OCI-LY3 (cell line): ENCODE data around the gene OR5K2.

Experiments
- H2AFZ ChIP-seq: fragments of 200-600, 300-600 bp; shearing (Covaris generic); 2 replicates; pipeline ENCODE4 v1.6.0; 2014; ENCODE audit warnings: antibody characterized with exemption, low read depth, low read length
- H3K27ac ChIP-seq: fragments of 200-600, 300-600 bp; sonication (generic); 2 replicates; pipeline ENCODE4 v1.5.1; 2014; ENCODE audit warnings: mild to moderate bottlenecking, low read length, moderate library complexity, mixed read lengths
- H3K27me3 ChIP-seq: fragments of 200-600, 300-600 bp; sonication (generic); 2 replicates; pipeline ENCODE4 v1.6.1; 2014; ENCODE audit warnings: low read depth, low read length, mixed read lengths
- H3K36me3 ChIP-seq: fragments of 200-600, 300-600 bp; sonication (generic); replicated peaks from 2 replicates; pipeline ENCODE3; 2014; ENCODE audit warnings: low read depth, low read length, mixed read lengths
- H3K4me1 ChIP-seq: fragments of 300-600, 200-600 bp; sonication (generic); 2 replicates; pipeline ENCODE4 v1.6.1; 2014; ENCODE audit warnings: low read length, mixed read lengths
- H3K4me2 ChIP-seq: fragments of 200-600, 300-600 bp; sonication (generic); 2 replicates; pipeline ENCODE4 v1.6.1; 2014; ENCODE audit warnings: low read length, mixed read lengths
- H3K4me3 ChIP-seq: fragments of 300-600, 200-600 bp; sonication (generic); 2 replicates; pipeline ENCODE4 v1.5.1; 2014; ENCODE audit warnings: antibody characterized with exemption, mild to moderate bottlenecking, low read length, moderate library complexity
- H3K79me2 ChIP-seq: fragments of 300-600, 200-600 bp; shearing (Covaris generic); 2 replicates; pipeline ENCODE4 v1.6.1; 2014; ENCODE audit warnings: mild to moderate bottlenecking, low read length, mixed read lengths
- H3K9ac ChIP-seq: fragments of 300-600, 200-600 bp; shearing (Covaris generic); 2 replicates; pipeline ENCODE4 v1.6.0; 2014; ENCODE audit warnings: mild to moderate bottlenecking, low read length, moderate library complexity
- H3K9me3 ChIP-seq: fragments of 200-600, 300-600 bp; shearing (Covaris generic); 2 replicates; pipeline ENCODE4 v1.6.1; 2014; ENCODE audit warnings: low read length, mixed read lengths; ENCODE audit not compliant: insufficient read depth
- H4K20me1 ChIP-seq: fragments of 200-600, 300-600 bp; sonication (generic); 2 replicates; pipeline ENCODE4 v1.6.1; 2016; ENCODE audit warnings: low read length, mixed read lengths; ENCODE audit not compliant: insufficient read depth
- EZH2phosphoT487 ChIP-seq: fragments of 200-600 bp; shearing (Covaris generic); IDR thresholded peaks from 2 replicates; pipeline ENCODE4 v1.6.1; 2018; ENCODE audit warnings: antibody characterized with exemption, mixed run types, low read depth
- TF ChIP-seq, protein P1 (sequence below): fragments of 200-600, 300-600 bp; sonication (generic); IDR thresholded peaks from 2 replicates; pipeline ENCODE4 v1.5.1; 2014; ENCODE audit warnings: antibody characterized with exemption, low read length, low read depth

Gene OR5K2

DNA sequence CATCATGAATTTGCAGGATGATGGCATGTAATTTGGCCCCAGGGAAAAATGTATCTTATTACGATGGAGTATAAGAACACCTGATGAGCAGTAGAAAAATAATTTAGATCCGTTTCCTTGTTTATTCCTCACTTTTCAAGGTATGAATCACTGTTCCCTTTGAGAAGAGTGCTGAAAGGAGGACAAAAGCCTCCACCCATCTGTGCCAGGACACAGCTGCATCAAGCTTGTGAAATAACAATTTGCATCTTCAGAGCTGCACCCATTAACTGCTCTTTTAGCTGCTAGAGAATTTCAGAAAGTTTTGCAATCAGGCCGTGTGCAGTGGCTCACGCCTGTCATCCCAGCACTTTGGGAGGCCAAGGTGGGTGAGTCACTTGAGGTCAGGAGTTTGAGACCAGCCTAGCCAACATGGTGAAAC, 15.6 kb downstream of the OR5K2 start:
- H3K9me3 ChIP-seq: no peaks in the 10 kb centered on the region
- H4K20me1 ChIP-seq: no peaks in the 10 kb centered on the region
- H3K4me2 ChIP-seq: no peak overlapping the region
- H3K36me3 ChIP-seq: peaks cover 17% of the 10 kb centered on the region
- H3K4me1 ChIP-seq: no peaks in the 10 kb centered on the region
- H3K79me2 ChIP-seq: no peaks in the 10 kb centered on the region
- H3K9ac ChIP-seq: no peak overlapping the region
- no peak for TF ChIP-seq EZH2phosphoT487
- TF ChIP-seq, protein P1, sequence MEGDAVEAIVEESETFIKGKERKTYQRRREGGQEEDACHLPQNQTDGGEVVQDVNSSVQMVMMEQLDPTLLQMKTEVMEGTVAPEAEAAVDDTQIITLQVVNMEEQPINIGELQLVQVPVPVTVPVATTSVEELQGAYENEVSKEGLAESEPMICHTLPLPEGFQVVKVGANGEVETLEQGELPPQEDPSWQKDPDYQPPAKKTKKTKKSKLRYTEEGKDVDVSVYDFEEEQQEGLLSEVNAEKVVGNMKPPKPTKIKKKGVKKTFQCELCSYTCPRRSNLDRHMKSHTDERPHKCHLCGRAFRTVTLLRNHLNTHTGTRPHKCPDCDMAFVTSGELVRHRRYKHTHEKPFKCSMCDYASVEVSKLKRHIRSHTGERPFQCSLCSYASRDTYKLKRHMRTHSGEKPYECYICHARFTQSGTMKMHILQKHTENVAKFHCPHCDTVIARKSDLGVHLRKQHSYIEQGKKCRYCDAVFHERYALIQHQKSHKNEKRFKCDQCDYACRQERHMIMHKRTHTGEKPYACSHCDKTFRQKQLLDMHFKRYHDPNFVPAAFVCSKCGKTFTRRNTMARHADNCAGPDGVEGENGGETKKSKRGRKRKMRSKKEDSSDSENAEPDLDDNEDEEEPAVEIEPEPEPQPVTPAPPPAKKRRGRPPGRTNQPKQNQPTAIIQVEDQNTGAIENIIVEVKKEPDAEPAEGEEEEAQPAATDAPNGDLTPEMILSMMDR: no peak
- no peak overlapping the region for H3K4me3 ChIP-seq
- H3K27me3 ChIP-seq: no peaks in the 10 kb centered on the region
- H2AFZ ChIP-seq: no peak overlapping the region
- H3K27ac ChIP-seq: no peak overlapping the region

DNA sequence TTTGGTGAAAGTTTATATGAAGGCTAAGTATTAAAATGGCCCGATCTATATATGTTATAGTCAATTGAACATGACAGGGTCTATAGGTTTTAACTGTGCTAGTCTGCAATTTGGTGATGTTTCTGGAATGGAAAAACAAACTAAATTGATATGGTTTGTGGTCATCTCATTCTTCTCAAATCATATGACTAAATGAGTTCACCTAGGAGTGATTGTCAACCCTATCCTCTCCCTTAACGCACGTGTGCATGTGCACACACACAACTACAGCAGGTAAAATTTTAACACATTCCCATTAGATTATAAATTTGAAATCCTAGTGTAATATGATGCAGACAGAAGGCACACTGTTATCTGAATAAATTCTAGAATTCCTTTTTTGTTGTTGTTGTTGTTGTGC, 16.3 kb downstream of the OR5K2 start:
- Histone ChIP-seq H2AFZ (no peak overlapping the region), H4K20me1 (peaks cover under 1% of the 10 kb centered on the region; the same call in 1 of the 2 replicates), H3K9me3 (no peaks in the 10 kb centered on the region), H3K27me3 (no peaks in the 10 kb centered on the region), H3K4me1 (no peaks in the 10 kb centered on the region), H3K79me2 (no peaks in the 10 kb centered on the region), H3K36me3 (peaks cover 23% of the 10 kb centered on the region), H3K27ac (no peak overlapping the region), H3K9ac (no peak overlapping the region), H3K4me2 (no peak overlapping the region), H3K4me3 (no peak overlapping the region)
- TF ChIP-seq, protein P1: no peak
- no peak for TF ChIP-seq EZH2phosphoT487

DNA sequence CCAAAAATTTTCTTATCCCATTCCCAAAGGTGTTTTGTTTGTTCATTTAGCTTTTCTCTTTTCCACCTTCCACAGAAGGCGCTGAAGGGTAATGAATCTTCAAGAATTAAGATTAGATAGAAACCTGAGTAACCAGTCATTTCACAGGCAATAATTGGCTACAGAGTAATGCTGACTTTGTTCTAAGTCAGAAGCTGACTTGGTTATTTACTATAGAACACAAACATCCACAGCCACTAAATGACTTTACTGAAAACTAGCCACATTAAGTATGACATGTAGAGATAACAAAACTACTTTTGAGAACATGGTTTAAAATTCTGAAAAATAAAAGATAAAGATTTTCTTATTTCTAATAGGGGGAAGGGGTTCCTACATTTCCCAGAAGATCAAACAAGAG, 17.5 kb downstream of the OR5K2 start:
- Histone ChIP-seq H3K9me3 (no peaks in the 10 kb centered on the region), H3K27me3 (no peaks in the 10 kb centered on the region), H3K4me1 (no peaks in the 10 kb centered on the region), H3K27ac (no peak overlapping the region), H3K9ac (no peak overlapping the region), H4K20me1 (peaks cover 4% of the 10 kb centered on the region; the same call in 1 of the 2 replicates), H2AFZ (no peak overlapping the region), H3K79me2 (no peaks in the 10 kb centered on the region), H3K4me2 (no peak overlapping the region), H3K4me3 (no peak overlapping the region), H3K36me3 (peaks cover 35% of the 10 kb centered on the region)
- no peak for TF ChIP-seq EZH2phosphoT487
- TF ChIP-seq, protein P1: no peak

DNA sequence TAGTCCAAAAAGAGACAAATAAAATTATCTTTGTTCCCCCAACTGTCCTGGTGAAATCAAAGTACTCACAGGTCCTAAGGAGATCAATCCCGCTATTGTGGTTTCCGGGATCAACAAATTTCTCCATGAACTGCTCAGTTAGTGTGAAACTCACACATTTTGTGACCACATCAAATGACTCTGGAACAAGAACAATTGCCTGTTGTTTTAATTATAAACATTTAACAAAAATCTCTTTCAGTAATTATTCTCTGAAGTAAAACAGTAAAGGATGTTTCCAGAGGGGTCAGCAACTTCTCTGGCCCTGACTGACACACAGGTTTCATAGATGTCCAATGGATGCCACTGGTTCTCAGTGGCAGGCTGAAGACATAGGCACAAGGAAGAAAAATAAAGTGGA, 21.3 kb downstream of the OR5K2 start:
- TF ChIP-seq, protein P1: no peak
- no peak for TF ChIP-seq EZH2phosphoT487
- H3K9me3 ChIP-seq: no peaks in the 10 kb centered on the region
- H3K9ac ChIP-seq: no peak overlapping the region
- no peak overlapping the region for H3K27ac ChIP-seq
- peaks cover 7% of the 10 kb centered on the region; the same call in 1 of the 2 replicates for H4K20me1 ChIP-seq
- peaks cover 45% of the 10 kb centered on the region for H3K36me3 ChIP-seq
- H3K79me2 ChIP-seq: peaks cover 21% of the 10 kb centered on the region
- H3K27me3 ChIP-seq: no peaks in the 10 kb centered on the region
- H3K4me2 ChIP-seq: no peak overlapping the region
- H2AFZ ChIP-seq: no peak overlapping the region
- H3K4me3 ChIP-seq: no peak overlapping the region
- peaks cover 10% of the 10 kb centered on the region for H3K4me1 ChIP-seq
